Neural crest cell (in vitro differentiated cells): ENCODE measurements around the gene C16orf46. TPM values are rescaled to one million over a fixed set of nuclear protein-coding genes. Genes with fewer than 3 reads are reported as not detected.
A peak's percentile ranks its signal among the peaks of the same experiment; 100 is the strongest.

ENCODE experiments used
- DNase-seq: peaks from one replicate; pipeline ENCODE4 v3.0.0; 2021; ENCODE audit warnings: low read depth, mixed read lengths, low spot score
- H3K27ac Mint-ChIP-seq: one replicate; pipeline ENCODE4 v1.8.0; 2021; ENCODE audit warnings: mild to moderate bottlenecking, mixed read lengths; ENCODE audit not compliant: unreplicated experiment
- H3K27me3 Mint-ChIP-seq: 2 replicates; pipeline ENCODE4 v1.8.0; 2021; ENCODE audit warnings: low read depth, mild to moderate bottlenecking, mixed read lengths
- H3K36me3 Mint-ChIP-seq: 2 replicates; pipeline ENCODE4 v1.8.0; 2021; ENCODE audit warnings: low read depth, mild to moderate bottlenecking, mixed read lengths
- H3K4me1 Mint-ChIP-seq: 2 replicates; pipeline ENCODE4 v1.8.0; 2021; ENCODE audit warnings: mixed read lengths
- H3K4me3 Mint-ChIP-seq: one replicate; pipeline ENCODE4 v1.8.0; 2021; ENCODE audit warnings: mild to moderate bottlenecking, mixed read lengths
- H3K9me3 Mint-ChIP-seq: 2 replicates; pipeline ENCODE4 v1.8.0; 2021; ENCODE audit warnings: mixed read lengths
- CTCF ChIP-seq: fragments of 200-600 bp; sonication (generic); conservative IDR thresholded peaks from 2 replicates; pipeline ENCODE4 v1.5.0; 2021; ENCODE audit warnings: antibody characterized with exemption, mild to moderate bottlenecking
- total RNA-seq: library from RNA; stranded (reverse); gene quantifications from 2 replicates; pipeline ENCODE4 v1.2.1, GENCODE V29; 2021

Gene C16orf46
- total RNA-seq, 1 donor from 2014 or later = 2.1 TPM

GRCh38 chr16:81073560-81074330, 3.3 kb downstream of the C16orf46 start:
- H3K36me3 Mint-ChIP-seq = no peaks in the 10 kb centered on the region
- no peak for TF ChIP-seq CTCF
- H3K4me3 Mint-ChIP-seq = no peak overlapping the region
- H3K27ac Mint-ChIP-seq = no peak overlapping the region
- H3K9me3 Mint-ChIP-seq = no peaks in the 10 kb centered on the region
- H3K27me3 Mint-ChIP-seq = no peaks in the 10 kb centered on the region
- DNase-seq = no peak
- H3K4me1 Mint-ChIP-seq = peaks cover 8% of the 10 kb centered on the region

GRCh38 chr16:81071805-81072204, 5.2 kb downstream of the C16orf46 start:
- H3K4me3 Mint-ChIP-seq = no peak overlapping the region
- peak overlapping the region; percentile 85 for H3K27ac Mint-ChIP-seq
- DNase-seq = no peak
- H3K4me1 Mint-ChIP-seq = peaks cover 9% of the 10 kb centered on the region
- no peaks in the 10 kb centered on the region for H3K9me3 Mint-ChIP-seq
- H3K36me3 Mint-ChIP-seq = no peaks in the 10 kb centered on the region
- no peak for TF ChIP-seq CTCF
- no peaks in the 10 kb centered on the region for H3K27me3 Mint-ChIP-seq

GRCh38 chr16:81070979-81071378, 6.1 kb downstream of the C16orf46 start:
- Mint-ChIP-seq H3K4me3 (no peak overlapping the region), H3K36me3 (no peaks in the 10 kb centered on the region), H3K27me3 (no peaks in the 10 kb centered on the region), H3K27ac (no peak overlapping the region), H3K9me3 (no peaks in the 10 kb centered on the region), H3K4me1 (peaks cover 17% of the 10 kb centered on the region)
- no peak for DNase-seq
- TF ChIP-seq CTCF = no peak

- H3K4me1 Mint-ChIP-seq = peaks cover 17% of the 10 kb centered on the region
- no peaks in the 10 kb centered on the region for H3K27me3 Mint-ChIP-seq
- no peak for TF ChIP-seq CTCF
- no peak for DNase-seq
- no peaks in the 10 kb centered on the region for H3K9me3 Mint-ChIP-seq
- H3K27ac Mint-ChIP-seq = no peak overlapping the region
- H3K4me3 Mint-ChIP-seq = no peak overlapping the region
- H3K36me3 Mint-ChIP-seq = no peaks in the 10 kb centered on the region
Observed at GRCh38 chr16:81069063-81069462, 8.0 kb downstream of the C16orf46 start.

- no peak for DNase-seq
- Mint-ChIP-seq H3K9me3 (no peaks in the 10 kb centered on the region), H3K27me3 (no peaks in the 10 kb centered on the region), H3K4me3 (no peak overlapping the region), H3K36me3 (no peaks in the 10 kb centered on the region), H3K27ac (no peak overlapping the region), H3K4me1 (peaks cover 17% of the 10 kb centered on the region)
- TF ChIP-seq CTCF = no peak
Observed at GRCh38 chr16:81067166-81067565, 9.9 kb downstream of the C16orf46 start.
